ENCODE measurements around the gene DUSP11. TPM values are rescaled to one million over a fixed set of nuclear protein-coding genes. Genes with fewer than 3 reads are reported as not detected.

DUSP11 gene
- total and polyA plus RNA-seq, 9 of the 15 experiments (the other 6 are each of a cell fraction or from before 2014, with no cell fraction given), result 20.7 to 79.8 (median 29.3) TPM

GRCh38 chr2:73823916-73824523 lies 44.1 kb upstream of the DUSP11 start:
- Histone ChIP-seq H3K9me1 (ENCODE audit: control insufficient read depth, insufficient read depth, low read length) (no peaks in the 10 kb centered on the region), H3K4me3 (no peak overlapping the region), H3K9me3 (replicated peaks; ENCODE audit: control insufficient read depth, insufficient read depth, low read depth, low read length) (no peaks in the 10 kb centered on the region), H3K27ac (ENCODE audit: extremely low read depth, low read depth, low read length) (no peak overlapping the region), H3K36me3 (ENCODE audit: control insufficient read depth, insufficient read depth, low read length) (no peaks in the 10 kb centered on the region), H3K79me2 (ENCODE audit: control insufficient read depth, insufficient read depth, low read length) (peaks cover 3% of the 10 kb centered on the region; the same call in 2 of the 3 replicates), H2AFZ (ENCODE audit: low read depth, low read length) (no peak overlapping the region), H4K20me1 (replicated peaks; ENCODE audit: control insufficient read depth, insufficient read depth, low read length) (no peaks in the 10 kb centered on the region), H3K4me2 (ENCODE audit: insufficient read depth, low read length) (no peak overlapping the region), H3K27me3 (ENCODE audit: control insufficient read depth in 2 of 2, insufficient read depth in 2 of 2, low read length in 2 of 2) (no peaks in the 10 kb centered on the region), H3K4me1 (replicated peaks in 1 of 2; ENCODE audit: control insufficient read depth in 2 of 2, insufficient read depth in 2 of 2, low read length in 2 of 2) (peaks cover 3 to 6% of the 10 kb centered on the region in 2 experiments; a peak in 3 of 5 replicates), H3K9ac (ENCODE audit: insufficient read depth in 1 of 2, low read depth in 2 of 2, low read length in 2 of 2) (no peak overlapping the region)
- peak; percentile 51; the same call in 2 of the 3 replicates for ATAC-seq
- CTCF ChIA-PET (ENCODE audit: low intra/inter-chr PET ratio), result interaction anchor here (0.7 to 2.0 kb wide), 6 partner anchors 161 to 1052 kb away, joined by 3 to 5 read pairs (median 4); no protein-coding TSS in a partner anchor
- peak; percentile 85 for FAIRE-seq
- BruUV-seq (replicated peaks), result no TSS peak
- DNase-seq (ENCODE audit: extremely low read depth in 1 of 4, low spot score in 3 of 4), result peak; percentile 54 to 81 (median 58)
- in situ Hi-C loops (cut with MboI) (no loop called here), intact Hi-C loops (cut with micrococcal nuclease) (loop anchor here (10.0 kb wide), 7 partner anchors 149 to 571 kb away; partner anchors contain the start of genes BOLA3 and TET3)
- 11% methylated on average over 3 of the region's 3 CpGs for WGBS (ENCODE audit: insufficient coverage, low coverage, missing lambda C conversion rate)
- POLR2A ChIA-PET, result no interaction called here
- peak; percentile 48; the same call in 1 of the 2 replicates for TF ChIP-seq DEAF1 (CRISPR knock-in tag; IDR thresholded peaks at IDR 0.05)
- TF ChIP-seq ZNF764 (CRISPR knock-in tag; IDR thresholded peaks at IDR 0.05; ENCODE audit: low read depth), result no peak
- no peak for TF ChIP-seq ATF1 (CRISPR knock-in tag; IDR thresholded peaks at IDR 0.05)
- TF ChIP-seq ATF1 (tag; IDR thresholded peaks at IDR 0.05), result no peak
- TF ChIP-seq RAD21 (CRISPR knock-in tag; conservative IDR thresholded peaks at IDR 0.05 in 1 of 2, IDR thresholded peaks at IDR 0.05 in 1 of 2), result peak; percentile 73 to 87
- TF ChIP-seq SETDB1 (IDR thresholded peaks at IDR 0.05; ENCODE audit: low read length), result no peak
- TF ChIP-seq TBL1XR1 (IDR thresholded peaks at IDR 0.05; ENCODE audit: low read length in 2 of 2), result peak in 1 of 2 experiments; percentile 46; a peak in 1 of 4 replicates
- TF ChIP-seq TRIM28 (IDR thresholded peaks at IDR 0.05), result no peak
- TF ChIP-seq NRF1 (conservative IDR thresholded peaks at IDR 0.05 in 1 of 2, IDR thresholded peaks at IDR 0.05 in 1 of 2), result peak in 1 of 2 experiments; percentile 53; a peak in 3 of 4 replicates
- TF ChIP-seq HLTF (IDR thresholded peaks at IDR 0.05), result 0 out of 2 replicates have a peak, but pooled peaks have one; percentile 13
- TF ChIP-seq KLF16 (IDR thresholded peaks at IDR 0.05), result 0 out of 2 replicates have a peak, but pooled peaks have one; percentile 25
- peak; percentile 68; the same call in 1 of the 2 replicates for TF ChIP-seq REST (IDR thresholded peaks at IDR 0.05; ENCODE audit: borderline replicate concordance)
- no peak for TF ChIP-seq REST (CRISPR knock-in tag; IDR thresholded peaks at IDR 0.05; ENCODE audit: low read depth)
